GM12892 (cell line): ENCODE data around the gene DGCR2.
"Not testable (repeated sequence)": the region's sequence is repeated elsewhere in the genome, so short reads cannot be mapped to it uniquely, and the experiment has no call there.

ENCODE experiments used
- DNase-seq: peaks from one replicate; pipeline ENCODE4 v3.0.0; 2011; ENCODE audit not compliant: insufficient read length
- FAIRE-seq: peaks from 2 replicates; lab custom pipeline; 2011; peaks lifted over from hg19 to GRCh38; lab: Jason Lieb, UNC
- POLR2A ChIP-seq: IDR thresholded peaks from 2 replicates; pipeline ENCODE4 v1.6.1; 2011; ENCODE audit warnings: low read depth, low read length, control low read depth
- POLR2AphosphoS5 ChIP-seq: IDR thresholded peaks from 2 replicates; pipeline ENCODE4 v1.6.1; 2011; ENCODE audit warnings: low read depth, low read length, control low read depth
- TAF1 ChIP-seq: IDR thresholded peaks from 2 replicates; pipeline ENCODE4 v1.6.1; 2011; ENCODE audit warnings: low read depth, mild to moderate bottlenecking, control low read depth, low read length, borderline replicate concordance

The DGCR2 gene

DNA sequence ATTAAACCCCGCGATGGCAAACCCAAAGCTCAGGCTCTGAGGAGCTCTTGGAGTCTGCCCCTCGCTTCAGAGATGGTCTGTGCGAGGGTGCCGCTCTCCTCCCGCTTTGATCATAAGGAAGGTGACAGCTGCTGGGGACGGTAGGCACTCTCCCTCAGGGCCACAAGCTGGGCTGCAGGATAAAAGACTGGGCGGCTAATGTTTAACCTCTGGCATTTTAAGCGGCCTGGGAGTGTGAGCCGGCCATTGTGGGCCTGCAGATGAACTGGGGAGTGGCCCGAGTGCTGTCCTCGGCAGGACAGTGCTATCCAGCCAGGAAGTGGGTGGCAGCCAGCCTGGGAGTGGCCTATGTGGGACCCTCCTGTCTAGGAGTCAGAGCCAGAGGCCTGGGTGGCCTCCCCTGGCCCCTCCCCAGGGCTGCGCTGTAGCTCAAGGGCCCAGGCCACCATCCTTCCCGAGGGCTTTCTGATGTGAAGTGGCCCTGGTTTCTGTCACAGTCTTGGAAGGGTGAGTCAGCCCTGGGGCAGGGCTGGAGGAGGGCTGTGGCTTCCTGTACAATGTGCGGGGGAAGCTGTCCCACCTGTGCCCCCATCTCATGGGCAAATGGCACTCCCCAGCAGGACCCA is 127.4 kb downstream of the DGCR2 start:
- no peak for FAIRE-seq
- no peak for TF ChIP-seq POLR2AphosphoS5
- no peak for TF ChIP-seq TAF1
- no peak for TF ChIP-seq POLR2A
- DNase-seq, result no peak

DNA sequence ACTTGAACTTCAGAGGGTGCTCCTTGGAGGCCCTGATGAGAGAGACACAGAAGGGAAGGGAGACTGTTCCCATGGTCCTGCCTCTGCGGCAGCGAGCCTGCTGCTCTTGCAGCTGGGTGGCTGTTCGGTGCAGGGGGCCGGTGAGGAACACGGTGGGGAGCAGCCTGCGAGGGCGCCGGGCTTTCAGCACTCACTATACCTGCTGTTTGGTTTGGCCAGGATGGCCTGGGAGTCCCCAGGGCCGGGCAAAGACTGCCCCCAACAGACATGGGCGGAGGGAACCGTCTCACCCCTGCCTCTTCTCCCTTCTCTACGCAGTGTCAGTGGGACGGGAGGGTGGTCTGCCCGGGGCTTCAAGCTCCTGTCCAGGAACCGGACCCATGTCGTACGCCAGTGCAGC is 128.2 kb downstream of the DGCR2 start:
- TF ChIP-seq TAF1 (no peak), POLR2A (no peak), POLR2AphosphoS5 (no peak)
- no peak for DNase-seq
- FAIRE-seq, result no peak

DNA sequence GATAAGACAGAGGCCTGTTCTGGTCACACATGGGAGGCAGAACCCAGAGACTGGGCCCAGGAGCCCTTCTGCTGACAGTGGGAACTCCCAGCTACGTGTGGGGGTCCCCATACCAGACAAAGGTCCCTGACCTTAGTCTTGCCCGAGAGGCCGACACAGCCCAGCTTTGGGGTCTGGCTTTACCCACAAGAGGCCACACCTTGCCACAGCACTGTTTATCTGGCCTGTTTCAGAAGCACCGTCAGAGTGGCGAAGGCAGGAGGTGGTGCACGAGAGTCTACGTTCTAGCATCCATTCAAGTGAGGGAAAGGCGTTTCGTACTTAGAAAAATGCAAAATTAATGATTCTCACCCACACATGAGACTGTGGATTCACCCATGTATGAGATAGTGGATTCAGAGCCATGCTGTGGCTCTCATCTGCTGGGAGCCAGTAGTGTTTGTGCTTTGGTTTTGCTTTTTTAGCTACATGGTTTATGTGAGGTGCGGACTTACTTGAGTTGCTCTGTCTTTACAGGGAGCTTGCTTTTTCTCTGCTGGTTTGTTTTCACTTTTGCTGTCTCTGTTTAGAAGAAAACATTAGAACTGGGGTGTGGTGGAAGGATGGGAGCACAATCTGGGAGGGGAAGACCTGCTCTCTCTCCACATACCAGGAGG is 129.5 kb downstream of the DGCR2 start:
- TF ChIP-seq POLR2A, result no peak
- TF ChIP-seq POLR2AphosphoS5, result no peak
- no peak for TF ChIP-seq TAF1
- no peak for DNase-seq
- FAIRE-seq, result no peak

DNA sequence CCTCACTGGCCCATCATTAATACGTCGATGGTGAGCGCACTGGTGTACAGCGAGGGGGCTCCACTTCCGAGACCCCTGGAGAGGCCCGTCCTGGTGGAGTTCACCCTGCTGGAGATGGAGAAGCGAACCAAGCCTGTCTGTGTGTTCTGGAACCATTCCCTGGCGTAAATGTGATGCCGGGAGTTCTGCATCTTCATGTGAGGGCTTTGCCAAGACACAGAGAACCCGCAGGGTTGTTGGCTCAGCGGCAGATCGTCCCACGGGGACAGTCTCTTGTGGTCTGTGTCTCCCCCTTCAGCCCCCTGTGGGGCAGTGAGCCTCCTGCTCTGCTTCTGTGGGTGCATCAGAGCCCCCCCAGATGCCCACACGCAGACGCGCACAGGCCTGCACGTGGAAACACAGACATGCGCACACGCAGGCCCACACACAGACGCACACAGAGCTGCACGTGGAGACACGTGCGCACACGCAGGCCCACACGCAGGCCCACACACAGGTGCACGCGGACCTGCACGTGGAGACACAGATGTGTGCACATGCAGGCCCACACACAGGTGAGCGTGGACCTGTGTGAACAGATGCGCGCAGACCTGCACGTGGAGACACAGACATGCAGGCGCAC is 130.3 kb downstream of the DGCR2 start:
- no peak for DNase-seq
- no peak for FAIRE-seq
- TF ChIP-seq TAF1, result no peak
- TF ChIP-seq POLR2A, result no peak
- no peak for TF ChIP-seq POLR2AphosphoS5

DNA sequence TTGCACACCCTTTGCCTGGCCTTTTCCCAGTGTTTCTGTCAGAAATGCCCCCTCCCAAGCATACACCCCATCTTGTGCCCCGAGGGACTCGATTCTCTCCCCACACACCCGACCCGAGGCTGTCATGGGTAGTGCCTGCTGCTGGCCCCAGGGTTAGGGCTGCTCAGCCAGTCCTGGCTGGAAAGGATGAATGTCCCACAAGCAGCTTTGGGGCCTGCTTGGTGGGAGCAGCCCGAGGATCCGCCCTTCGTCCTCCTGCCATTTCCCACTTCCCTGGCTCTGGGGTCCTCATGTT is 131.1 kb downstream of the DGCR2 start:
- TF ChIP-seq TAF1 (no peak), POLR2AphosphoS5 (no peak), POLR2A (no peak)
- DNase-seq (no peak), FAIRE-seq (no peak)

DNA sequence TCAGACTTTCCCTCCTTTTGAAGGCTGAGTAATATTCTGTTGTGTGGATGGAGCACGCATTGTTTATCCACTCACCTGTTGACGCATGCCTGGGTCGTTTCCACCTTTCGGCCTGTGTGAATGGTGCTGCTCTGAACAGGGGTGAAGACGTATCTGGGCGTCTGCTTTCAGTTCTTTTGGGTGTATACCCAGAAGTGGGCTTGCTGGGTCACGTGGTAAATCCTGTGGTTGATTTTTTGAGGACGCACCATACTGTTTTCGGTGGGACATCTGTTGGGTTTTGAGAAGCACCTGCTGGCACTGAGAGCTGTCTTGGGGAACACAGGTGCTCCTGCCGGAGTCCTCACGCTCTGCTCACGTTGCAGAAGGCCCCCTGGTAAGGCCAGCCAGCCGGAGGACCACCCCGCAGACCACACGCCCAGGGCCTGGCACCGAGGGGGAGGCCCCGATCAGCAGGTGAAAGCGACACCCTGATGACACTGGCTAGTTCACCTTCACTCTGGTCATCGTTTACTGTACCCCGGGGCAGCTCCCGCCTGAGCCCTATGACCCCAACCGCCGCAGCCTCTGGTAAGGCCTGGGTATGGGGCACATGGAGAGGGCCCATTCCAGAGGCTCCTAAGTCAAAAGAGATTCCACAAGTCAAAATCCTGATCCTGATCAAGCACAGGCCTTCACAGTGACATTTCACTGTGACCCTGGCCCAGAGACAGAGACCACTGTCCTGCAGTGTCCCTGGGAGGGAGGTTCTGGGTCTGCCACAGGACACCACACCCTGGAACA is 131.7 kb downstream of the DGCR2 start:
- DNase-seq (no peak), FAIRE-seq (no peak)
- no peak for TF ChIP-seq TAF1
- TF ChIP-seq POLR2A, result no peak
- TF ChIP-seq POLR2AphosphoS5, result no peak

DNA sequence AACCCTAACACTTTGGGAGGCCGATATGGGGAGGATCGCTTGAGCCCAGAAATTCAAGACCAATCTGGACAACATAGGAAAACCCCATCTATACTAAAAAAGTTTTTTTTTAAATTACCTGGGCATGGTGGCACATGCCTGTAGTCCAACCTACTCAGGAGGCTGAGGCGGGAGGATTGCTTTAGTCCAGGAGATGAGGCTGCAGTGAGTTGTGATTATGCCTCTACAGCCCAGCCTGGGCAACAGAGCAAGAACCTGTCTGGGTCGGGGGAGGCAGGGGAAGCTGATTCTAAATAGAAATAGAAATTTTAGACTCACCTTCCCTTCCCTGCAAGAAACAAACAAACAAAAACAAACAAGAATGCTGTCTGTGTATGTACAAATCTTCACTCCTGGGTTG is 133.3 kb downstream of the DGCR2 start:
- FAIRE-seq (no peak), DNase-seq (no peak)
- no peak for TF ChIP-seq POLR2AphosphoS5
- TF ChIP-seq POLR2A, result no peak
- no peak for TF ChIP-seq TAF1

DNA sequence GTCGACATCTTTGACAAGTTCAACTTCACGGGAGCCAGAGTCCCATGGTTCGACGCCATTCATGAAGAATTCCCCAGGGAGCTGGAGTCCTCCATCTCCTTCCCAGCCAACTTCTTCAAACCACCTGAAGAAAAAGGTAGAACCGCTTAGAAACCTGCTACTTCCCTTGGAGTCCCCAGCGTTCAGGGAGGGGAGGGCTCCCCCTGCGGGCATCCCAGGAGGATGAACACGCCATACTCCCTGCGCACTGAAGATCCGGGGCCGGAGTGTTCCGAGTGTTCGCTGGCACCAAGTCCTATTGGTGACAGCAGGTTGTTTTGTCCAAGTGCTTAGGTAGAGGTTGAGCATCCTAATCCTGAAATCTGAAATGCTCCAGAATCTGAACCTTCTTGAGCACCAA is 134.4 kb downstream of the DGCR2 start:
- DNase-seq, result no peak
- no peak for FAIRE-seq
- no peak for TF ChIP-seq POLR2AphosphoS5
- no peak for TF ChIP-seq TAF1
- TF ChIP-seq POLR2A, result no peak

DNA sequence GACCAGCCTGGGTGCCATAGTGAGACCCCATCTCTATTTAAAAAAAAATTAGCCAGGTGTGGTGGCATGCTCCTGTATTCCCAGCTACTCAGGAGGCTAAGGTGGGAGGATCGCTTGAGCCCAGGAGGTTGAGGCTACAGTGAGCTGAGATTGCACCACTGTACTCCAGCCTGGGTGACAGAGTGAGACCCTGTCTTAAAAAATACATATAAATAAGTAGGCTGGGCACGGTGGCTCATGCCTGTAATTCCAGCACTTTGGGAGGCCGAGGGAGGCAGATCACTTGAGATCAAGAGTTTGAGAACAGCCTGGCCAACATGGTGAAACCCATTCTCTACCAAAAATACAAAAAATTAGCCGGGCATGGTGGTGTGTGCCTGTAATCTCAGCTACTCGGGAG is 135.1 kb downstream of the DGCR2 start:
- not testable (repeated sequence) for FAIRE-seq, DNase-seq
